ENCODE measurements around the gene SCN1B.
"Not testable (repeated sequence)": the region's sequence is repeated elsewhere in the genome, so short reads cannot be mapped to it uniquely, and the experiment has no call there.

Gene SCN1B

DNA sequence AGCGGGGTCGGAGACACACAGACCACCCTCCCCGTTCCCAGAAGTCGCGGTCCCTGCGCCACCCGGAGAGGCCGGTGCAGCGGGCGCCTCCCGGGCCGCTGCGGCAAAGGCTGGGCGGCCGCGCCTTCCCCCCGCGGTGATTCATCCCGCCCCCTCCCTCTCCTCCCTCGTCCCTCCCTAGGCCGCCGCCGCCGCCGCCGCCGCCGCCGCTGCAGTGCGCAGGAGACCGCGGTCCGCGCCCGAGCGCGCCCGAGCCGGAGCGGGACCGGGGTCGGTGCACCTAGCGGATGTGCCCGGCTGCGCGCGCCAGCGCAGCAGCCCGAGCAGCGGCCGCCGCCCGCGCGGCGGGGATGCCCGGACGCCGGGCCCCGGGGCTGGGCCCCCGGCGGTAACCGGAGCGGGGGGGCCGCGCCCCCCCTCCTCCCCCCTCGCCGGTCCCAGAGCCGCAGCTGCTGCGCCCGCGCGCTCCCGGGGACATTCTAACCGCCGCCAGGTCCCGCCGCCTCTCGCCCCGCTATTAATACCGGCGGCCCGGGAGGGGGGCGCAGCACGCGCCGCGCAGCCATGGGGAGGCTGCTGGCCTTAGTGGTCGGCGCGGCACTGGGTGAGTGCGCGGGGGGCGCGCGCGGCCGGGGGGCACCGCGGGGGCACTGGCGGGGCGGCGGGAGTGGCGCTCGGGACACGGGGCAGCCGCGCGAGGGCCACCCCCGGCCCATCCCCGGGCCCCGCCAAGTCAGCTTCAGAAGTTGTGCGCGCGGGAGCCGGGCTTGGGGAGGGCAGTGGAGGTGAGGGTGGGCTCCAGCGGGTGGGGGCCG lies at the start of gene SCN1B:
TSS of gene SCN1B (plus strand) at position 214 of the 815 bp plus-strand sequence. CDS start at position 565, 351 bp downstream.
- DNase-seq (ENCODE audit: low read depth in 2 of 2) = peak; percentile 40 to 67

DNA sequence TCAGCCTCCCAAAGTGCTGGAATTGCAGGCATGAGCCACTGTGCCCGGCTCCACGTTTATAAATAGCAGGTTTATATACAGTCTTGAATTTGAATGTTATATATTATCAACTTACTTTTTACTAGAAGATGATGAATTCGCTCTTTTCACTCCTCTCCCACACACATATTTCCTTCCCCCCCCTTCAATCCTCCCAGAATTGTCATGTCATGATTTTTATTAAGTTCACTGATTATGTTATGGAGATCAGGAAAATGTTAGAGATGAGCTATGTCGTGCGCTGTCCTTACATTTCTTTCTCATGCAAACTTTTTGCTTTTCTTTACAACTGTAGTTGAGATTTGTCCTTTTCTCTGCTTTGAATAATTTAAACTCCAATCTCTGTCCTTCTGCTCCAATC lies 48.0 kb upstream of the SCN1B start:
- no peak for DNase-seq (ENCODE audit: low read depth in 2 of 2)

DNA sequence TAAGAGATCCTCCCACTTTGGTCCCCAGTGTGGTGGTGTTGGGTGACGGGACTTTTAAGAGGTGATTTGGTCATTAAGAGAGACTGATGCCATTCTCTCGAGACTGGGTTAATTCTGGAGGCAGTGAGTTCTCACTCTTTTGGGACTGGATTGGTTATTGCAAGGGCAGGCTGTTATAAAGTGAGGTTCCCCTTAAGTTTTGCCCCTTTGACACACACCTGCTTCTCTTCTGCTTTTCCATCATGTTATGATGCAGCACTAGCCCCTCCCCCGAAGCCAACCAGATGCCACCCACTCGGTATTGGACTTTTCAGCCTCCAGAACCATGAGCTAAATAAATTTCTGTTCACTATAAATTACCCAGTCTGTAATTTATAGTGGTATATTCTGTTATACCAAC lies 46.5 kb upstream of the SCN1B start:
- DNase-seq (ENCODE audit: low read depth in 2 of 2) = no peak

GRCh38 chr19:34984287-34984686 lies 46.0 kb upstream of the SCN1B start:
- no peak for DNase-seq (ENCODE audit: low read depth in 2 of 2)

DNA sequence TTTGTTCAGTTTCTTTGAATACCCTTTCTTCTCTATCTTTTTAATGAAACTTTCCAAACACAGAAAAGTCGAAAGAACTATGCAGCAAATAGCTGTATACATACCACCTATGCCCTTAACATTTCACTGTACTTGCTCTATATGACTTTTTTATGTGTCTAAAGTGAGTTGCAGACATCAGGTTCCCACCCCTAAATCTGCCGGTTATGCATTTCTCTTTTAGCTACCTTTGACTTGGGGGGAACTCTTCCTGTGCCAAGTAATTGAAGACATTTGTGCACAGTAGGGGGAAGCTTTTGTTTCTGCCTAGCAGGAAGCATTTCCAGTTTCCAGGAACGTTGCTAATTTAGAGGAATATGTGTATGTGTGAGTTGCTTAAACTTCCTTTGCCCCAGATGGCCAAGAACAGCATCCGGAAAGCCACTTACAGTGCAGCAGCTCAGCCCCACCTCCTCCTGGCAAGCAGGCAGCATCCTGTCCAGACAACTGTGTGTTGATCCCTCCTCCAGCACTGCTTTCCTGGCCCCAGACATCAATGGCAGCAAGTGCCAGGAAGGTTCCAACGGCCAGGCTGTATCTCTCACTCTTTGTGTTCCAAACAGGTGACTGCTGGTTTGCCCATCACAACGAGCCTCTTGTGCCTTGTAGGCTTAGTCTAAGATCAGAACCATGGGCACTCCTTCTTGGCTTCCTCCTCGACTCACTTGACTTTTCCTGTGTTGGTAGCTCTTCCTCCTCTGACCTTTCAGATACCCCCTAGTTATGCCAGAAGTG lies 44.8 kb upstream of the SCN1B start:
- DNase-seq (ENCODE audit: low read depth in 2 of 2) = no peak

DNA sequence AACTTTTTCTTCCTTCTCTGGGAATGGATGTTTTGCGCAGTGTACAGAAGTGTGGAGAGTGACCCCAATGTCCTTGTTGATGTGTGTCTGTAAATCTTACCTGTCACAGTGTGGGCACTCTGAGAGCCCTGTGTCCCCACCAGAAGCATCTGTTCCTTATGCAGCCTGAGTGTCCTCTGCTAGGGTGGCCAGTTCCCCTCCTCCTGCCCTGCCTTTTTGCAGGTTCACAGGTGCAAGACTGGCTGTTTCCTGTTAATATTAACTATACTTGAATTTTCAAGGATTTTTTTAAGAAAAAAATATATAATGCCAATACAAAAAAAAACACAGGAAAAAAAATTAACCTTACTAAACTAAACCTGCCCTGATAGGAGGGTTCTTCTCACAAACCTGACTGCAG lies 42.2 kb upstream of the SCN1B start:
- DNase-seq (ENCODE audit: low read depth in 2 of 2) = no peak

GRCh38 chr19:34989298-34989697 lies 41.0 kb upstream of the SCN1B start:
- no peak for DNase-seq (ENCODE audit: low read depth in 2 of 2)

DNA sequence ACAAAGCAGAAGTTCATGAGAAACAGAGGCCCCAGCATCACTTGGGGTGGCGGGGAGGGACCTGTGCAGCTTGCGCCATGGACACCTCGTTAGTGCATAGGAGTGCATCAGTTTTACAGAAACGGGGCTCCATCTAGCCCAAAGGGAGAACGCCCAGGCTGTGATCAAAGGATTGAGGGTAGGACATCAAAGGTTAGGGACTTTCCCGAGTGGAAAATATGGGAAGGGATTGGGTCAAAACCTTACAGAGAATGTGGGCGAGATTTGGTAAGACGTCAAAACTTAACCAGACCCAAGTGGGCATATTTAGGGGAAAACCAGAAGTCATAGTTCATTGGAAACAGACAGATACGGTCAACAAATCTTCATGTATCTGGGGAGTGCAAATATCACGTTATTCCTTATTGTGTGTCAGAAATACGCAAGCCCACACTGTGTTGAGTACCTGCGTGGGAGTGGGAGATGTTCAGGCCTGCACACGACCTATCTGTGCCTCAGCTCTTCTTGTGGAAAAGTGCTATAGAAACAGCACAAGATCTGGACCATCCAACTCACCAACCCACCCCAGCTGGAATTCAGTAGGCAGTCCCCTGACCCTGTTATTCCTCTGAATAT lies 39.6 kb upstream of the SCN1B start:
- DNase-seq (ENCODE audit: low read depth in 2 of 2) = peak in 1 of 2 experiments; percentile 50

- no peak for DNase-seq (ENCODE audit: low read depth in 2 of 2)
Observed at GRCh38 chr19:34991542-34992333, 38.5 kb upstream of the SCN1B start.

- not testable (repeated sequence) for DNase-seq (ENCODE audit: low read depth in 2 of 2)
Observed at GRCh38 chr19:34992582-34992981, 37.7 kb upstream of the SCN1B start.

DNA sequence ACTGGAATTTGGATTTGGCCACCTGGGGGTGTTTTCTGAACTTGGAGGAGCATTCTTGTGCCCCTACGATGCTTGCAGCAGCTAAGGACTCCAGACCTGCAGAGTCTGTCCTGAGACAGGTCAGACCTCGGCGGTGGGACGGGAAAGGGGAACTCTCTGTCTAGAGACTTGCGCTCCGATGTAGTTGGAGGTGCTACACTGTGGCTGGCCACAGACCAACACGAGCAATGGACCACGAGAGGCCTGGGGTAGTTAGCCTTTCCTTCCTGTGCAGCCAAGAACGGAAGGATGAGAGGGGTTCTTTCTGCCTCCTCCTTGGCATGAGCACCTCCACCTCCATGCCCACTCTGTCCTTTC lies 36.0 kb upstream of the SCN1B start:
- DNase-seq (ENCODE audit: low read depth in 2 of 2) = no peak

DNA sequence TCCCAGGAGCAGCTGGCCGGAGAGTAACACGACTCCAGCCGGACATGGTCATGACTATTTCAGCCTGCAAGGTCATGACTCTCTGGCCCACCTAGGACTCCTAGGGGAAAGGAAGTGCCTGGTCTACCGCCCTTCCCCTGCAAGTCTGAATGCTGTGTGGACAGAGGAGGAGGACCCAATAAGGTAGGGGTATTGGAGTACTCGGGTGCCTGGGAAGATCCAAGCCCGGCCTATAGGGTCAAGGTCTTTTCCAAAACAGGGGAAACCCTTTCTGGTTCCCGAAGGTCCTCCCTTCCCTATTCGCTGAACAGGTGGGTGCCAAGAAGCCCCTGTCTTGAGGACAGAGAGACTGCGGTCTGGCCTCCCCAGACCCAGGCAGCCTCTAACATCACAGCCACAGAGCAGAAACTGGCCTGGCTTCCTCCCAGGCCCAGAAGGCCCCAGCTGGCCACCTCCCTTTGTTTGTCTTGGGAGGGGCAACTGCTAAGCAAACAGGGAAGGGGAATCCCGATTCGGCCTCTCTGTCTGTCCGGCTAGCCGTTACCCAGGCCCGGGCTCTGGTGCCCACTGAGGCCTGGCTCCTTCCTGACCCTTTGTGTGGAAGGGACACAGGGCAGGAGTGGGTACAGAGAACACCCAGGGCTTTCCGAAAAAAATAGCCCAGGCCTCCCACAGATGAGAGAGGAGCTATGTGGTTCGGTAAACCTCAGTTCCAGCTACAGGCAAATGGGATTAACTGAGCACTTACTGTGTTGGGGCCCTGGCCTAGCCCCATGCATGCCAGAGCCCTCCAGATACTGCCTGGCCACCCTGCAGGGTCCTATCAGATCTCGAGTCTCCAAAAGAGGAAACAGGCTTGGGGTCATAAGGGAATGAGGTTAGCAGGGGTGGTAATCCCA lies 35.4 kb upstream of the SCN1B start:
- no peak for DNase-seq (ENCODE audit: low read depth in 2 of 2)

GRCh38 chr19:34995551-34995950 lies 34.7 kb upstream of the SCN1B start:
- no peak for DNase-seq (ENCODE audit: low read depth in 2 of 2)

- DNase-seq (ENCODE audit: low read depth in 2 of 2) = no peak
Observed at GRCh38 chr19:34997071-34997617, 33.1 kb upstream of the SCN1B start.

DNA sequence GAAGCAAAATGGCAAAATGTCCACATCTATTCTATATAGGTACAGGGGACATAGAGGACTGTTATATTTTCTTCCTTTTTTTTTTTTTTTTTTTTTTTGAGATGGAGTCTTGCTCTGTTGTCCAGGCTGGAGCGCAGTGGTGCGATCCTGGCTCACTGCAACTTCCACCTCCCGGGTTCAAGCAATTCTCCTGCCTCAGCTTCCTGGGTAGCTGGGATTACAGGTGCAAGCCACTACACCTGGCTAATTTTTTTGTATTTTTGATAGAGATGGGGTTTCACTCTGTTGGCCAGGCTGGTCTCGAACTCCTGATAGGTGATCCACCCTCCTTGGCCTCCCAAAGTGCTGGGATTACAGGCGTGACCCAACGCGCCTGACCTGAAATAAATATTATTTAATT lies 32.0 kb upstream of the SCN1B start:
- DNase-seq (ENCODE audit: low read depth in 2 of 2) = not testable (repeated sequence)

DNA sequence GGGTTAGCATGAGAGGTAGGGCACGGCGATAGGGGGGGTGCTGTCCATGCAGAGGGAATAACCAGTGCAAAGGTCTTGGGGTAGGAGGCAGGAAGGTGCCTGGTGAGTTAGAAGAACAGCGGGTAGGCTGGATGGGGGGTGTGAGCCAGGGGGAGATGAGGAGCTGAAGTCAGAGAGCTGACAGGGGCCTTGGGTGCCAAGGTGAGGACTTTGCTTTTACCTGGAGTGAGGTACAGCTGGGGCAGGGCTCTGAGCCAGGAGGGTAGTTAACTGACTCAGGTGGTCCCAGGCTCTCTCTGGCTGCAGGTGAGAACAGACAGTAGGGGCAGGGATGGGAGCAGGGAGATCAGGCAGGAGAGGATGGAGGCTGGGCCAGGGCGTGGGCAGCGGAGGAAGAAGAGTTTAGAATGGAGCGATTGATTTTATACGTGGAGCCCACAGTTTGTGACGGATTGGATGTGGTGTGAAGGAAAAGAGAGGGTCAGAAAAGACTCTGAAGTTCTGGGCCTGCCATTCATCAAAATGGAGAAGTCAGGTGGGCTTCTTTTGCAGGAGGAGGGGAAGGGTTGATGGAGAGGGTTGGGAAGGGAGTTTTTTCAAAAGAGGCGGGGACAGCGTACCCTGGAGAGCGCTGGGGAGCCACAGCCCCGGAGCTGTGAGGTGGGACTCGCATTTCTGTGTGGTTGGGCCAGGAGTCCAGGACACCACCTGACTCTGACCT lies 31.3 kb upstream of the SCN1B start:
- no peak for DNase-seq (ENCODE audit: low read depth in 2 of 2)

DNA sequence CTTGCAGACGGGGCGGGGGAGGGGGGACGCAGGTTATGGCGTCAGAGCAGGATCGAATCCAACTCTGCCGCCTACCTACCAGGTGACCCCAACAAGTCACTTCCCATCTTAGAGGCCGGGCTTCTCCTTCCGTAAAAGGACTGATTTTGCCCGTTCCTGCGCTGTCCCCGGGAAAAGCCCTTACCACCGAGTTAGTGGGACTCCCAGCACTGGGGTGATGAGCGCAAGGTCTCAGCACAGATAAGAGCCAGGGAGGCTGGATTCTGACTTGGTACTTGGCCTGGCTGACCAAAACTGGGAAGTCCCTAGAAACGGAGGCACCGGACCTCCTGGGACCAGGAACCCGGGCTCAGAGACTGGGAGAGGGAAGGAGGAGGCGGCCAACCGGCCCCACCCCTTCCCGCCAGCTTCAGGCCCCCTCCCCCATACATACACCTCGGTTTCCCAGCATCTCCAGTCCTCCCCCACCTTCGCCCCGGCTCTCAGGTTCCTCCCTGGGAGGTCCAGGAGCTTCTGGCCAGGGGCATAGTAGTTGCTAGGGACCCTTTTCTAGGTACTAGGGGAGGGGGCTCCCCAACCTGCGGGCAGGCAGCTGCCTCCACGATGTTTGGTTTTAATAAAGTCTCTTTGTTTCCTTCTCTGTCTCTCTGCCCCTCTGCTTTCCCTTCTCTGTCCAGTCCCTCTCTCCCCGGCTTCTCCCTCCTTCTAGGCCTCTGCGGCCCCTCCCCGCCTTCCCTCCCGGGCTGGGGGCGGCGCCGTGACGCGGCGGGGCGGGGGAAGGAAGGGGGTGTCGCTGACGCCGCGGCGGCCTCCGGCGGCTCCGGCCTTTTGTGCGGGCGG lies 30.6 kb upstream of the SCN1B start, which contains the start of gene GRAMD1A:
TSS of gene GRAMD1A (plus strand) at position 826 of the 840 bp plus-strand sequence. CDS start 156 bp downstream, outside the sequence.
- DNase-seq (ENCODE audit: low read depth in 2 of 2) = peak; percentile 41 to 69

- no peak for DNase-seq (ENCODE audit: low read depth in 2 of 2)
Observed at GRCh38 chr19:35000338-35000646, 30.0 kb upstream of the SCN1B start.
